Stimulated activated CD4-positive, alpha-beta T cell treated with anti-CD3 and anti-CD28 coated beads, Interleukin-1b, Interleukin-23, amount 100 ng/mL, for 4 hours (primary cell): ENCODE results near the gene ABCC2.
"Not testable (repeated sequence)": the region's sequence is repeated elsewhere in the genome, so short reads cannot be mapped to it uniquely, and the experiment has no call there.

Source experiments
- DNase-seq, 2 donors: peaks; one replicate each; pipeline ENCODE4 v3.0.0-alpha.2; 2020; ENCODE audit warnings: low read depth in 2 of 2

The ABCC2 gene

GRCh38 chr10:99782447-99783286, at the start of gene ABCC2:
ABCC2 (plus strand) TSS chr10:99782640; CDS start chr10:99782845, 205 bp downstream.
- DNase-seq = no peak

- no peak for DNase-seq
These were observed 49.1 kb upstream of the ABCC2 start for GRCh38 chr10:99733366-99733765.

GRCh38 chr10:99734111-99734510, 48.3 kb upstream of the ABCC2 start:
- DNase-seq = not testable (repeated sequence)

- DNase-seq = no peak
These were observed 42.2 kb upstream of the ABCC2 start for GRCh38 chr10:99740260-99740659.

DNA sequence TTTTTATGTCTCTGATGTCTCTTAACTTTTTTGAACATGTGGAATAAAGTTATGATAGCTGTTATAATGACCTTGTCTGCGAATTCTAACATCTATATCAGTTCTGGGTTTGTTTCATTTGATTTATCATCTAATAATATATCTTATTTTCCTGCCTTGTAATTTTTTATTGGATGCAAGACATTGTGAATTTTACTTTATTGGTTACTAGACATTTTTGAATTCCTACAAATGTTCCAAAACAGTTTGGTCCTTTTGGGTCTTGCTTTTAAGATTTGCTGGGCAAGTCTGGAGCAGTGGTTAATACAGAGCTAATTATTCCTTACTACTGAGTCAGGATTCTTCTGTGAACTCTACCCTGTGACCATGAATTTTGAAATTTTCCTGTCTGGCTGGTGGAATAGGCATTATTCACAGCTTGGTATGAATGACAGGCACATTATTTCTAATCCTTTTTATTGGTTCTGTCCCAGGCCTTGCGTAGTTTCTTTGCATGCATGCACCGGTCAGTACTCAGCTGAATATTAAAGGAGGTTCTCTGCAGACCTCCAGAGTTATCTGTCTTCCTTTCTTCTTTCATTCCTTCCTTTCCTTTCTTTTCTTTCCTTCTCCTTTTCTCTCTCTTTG, 41.4 kb upstream of the ABCC2 start:
- no peak for DNase-seq

DNA sequence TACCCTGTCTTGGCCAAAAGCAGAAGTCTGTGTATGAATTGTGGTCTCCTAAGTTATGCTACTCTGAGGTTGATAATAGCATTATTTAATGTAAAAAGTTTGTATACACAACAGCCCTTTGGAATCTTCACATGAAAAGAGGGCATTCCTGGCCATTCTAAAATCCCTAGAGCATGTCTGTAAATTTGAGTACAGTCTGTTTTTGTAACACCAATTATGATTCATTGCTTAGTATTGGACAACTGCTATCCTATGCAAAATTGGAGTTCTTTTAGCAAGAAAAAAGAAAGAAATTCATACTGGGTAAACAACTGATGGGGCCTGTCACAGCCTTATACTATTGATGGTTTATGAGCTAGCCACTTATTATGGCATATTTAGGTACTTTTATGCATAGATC, 40.2 kb upstream of the ABCC2 start:
- no peak for DNase-seq

- DNase-seq = no peak
These were observed 39.7 kb upstream of the ABCC2 start for GRCh38 chr10:99742701-99743100.

- DNase-seq = no peak
These were observed 38.6 kb upstream of the ABCC2 start for GRCh38 chr10:99743841-99744240.

DNA sequence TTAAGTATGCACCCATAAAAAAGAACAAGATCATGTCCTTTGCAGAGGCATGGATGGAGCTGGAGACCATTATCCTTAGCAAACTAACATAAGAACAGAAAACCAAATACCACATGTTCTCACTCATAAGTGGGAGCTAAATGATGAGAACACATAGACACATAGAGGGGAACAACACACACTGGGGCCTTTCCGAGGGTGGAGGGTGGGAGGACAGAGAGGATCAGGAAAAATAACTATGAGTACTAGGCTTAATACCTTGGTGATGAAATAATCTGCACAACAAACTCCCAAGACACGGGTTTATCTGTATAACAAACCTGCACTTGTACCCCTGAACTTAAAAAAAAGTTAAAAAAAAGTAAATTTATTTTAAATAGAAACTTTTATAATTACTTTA, 36.3 kb upstream of the ABCC2 start:
- DNase-seq = not testable (repeated sequence)

GRCh38 chr10:99748823-99749451, 33.5 kb upstream of the ABCC2 start:
- no peak for DNase-seq

- no peak for DNase-seq
These were observed 31.8 kb upstream of the ABCC2 start for GRCh38 chr10:99750641-99751040.

DNA sequence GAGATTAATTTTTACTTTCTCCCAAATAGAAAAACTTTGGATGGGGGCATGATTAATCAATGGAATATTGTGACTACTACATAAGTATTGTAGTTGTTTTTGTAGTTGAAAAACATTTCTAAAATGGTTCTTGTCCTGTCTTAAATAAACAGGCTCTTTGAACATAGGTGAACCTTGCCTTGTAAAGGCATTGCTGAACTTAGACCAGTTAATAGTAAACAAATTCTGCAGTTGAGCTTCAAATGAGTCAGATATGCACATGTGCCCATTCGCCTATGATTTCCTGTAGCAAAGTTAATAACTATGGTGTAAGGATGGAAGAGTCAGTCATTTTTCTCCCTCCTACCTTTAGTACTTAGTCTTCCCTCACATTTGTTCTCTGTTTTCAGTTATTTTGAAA, 27.8 kb upstream of the ABCC2 start:
- no peak for DNase-seq

GRCh38 chr10:99756159-99756558, 26.3 kb upstream of the ABCC2 start:
- no peak for DNase-seq

DNA sequence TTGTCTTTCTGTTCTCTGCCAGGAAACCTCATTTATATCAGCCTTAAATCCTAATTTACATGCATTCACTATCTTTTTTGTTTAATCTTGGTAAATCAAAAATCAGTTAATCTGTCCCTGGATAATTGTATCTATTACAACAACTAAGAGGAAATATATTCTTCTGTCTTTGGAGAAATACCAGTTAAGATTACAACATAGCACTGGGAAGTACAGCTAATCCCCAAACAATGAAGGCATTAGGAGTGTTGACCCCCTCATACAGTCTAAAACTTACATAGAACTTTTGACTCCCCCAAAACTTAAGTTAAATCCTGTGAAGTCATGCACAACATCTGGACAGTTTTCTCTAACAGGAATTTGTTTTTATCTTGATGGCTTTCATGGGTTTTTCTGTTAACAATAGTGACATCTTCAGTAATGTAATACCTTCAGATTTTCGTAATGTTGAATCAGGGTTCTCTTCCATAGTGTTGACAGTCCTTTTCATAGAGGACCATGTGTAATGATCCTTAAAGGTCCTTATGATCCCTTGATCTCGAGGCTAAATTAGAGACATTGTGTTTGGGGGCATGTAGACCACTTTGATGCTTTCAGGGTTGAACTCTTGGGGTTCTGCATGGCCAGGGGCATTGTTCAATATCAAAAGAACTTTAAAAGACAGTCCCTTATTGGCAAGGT, 24.1 kb upstream of the ABCC2 start:
- DNase-seq = no peak

GRCh38 chr10:99760321-99760720, 22.1 kb upstream of the ABCC2 start:
- DNase-seq = no peak

GRCh38 chr10:99761365-99761764, 21.1 kb upstream of the ABCC2 start:
- no peak for DNase-seq

GRCh38 chr10:99765672-99766301, 16.7 kb upstream of the ABCC2 start:
- no peak for DNase-seq

- no peak for DNase-seq
These were observed 16.1 kb upstream of the ABCC2 start for GRCh38 chr10:99766302-99766681.

DNA sequence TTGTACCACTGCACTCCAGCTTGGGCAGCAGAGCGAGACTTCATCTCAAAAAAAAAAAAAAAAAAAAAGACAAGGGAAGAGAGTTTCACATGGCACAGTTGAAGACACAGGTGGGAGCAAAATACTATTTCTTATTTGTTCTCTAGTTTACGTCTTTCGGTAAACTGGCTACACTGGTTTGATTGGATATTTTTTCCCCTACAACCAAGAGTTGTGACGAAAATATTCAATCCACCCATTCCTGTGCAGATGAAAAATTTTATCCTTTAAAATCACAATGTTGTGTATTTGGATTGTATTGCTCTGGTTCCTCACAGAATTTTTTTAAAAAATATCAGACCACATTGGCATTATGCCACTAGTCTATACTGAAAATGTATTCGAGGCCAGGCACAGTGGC, 14.5 kb upstream of the ABCC2 start:
- DNase-seq = no peak

GRCh38 chr10:99768556-99768955, 13.9 kb upstream of the ABCC2 start:
- no peak for DNase-seq

GRCh38 chr10:99769706-99770105, 12.7 kb upstream of the ABCC2 start:
- DNase-seq = no peak
